K562 (cell line): Measurements from ENCODE around the gene ANO10. TPM values are rescaled to one million over a fixed set of nuclear protein-coding genes. Genes with fewer than 3 reads are reported as not detected.

Experiments
- ATAC-seq: fragments of 200-7000 bp; cut with Tn5 transposase; 3 replicates; pipeline ENCODE4 v1.9.1; 2020; ENCODE audit warnings: moderate library complexity
- BruUV-seq: library from RNA; stranded (reverse); fragments of 400-500 nt; replicated peaks from 2 replicates; lab custom pipeline; 2021; lab: Mats Ljungman, UMichigan
- CTCF ChIA-PET: fragments of 300-600 bp; formaldehyde crosslinking; extraction: SDS; loops from one replicate; lab custom pipeline; 2021; ENCODE audit warnings: low intra/inter-chr PET ratio; lab: Yijun Ruan, JAX
- POLR2A ChIA-PET: fragments of 300-600, 350-650 bp; sonication (Branson Sonifier 250); formaldehyde crosslinking; extraction: SDS; loops from one replicate; lab custom pipeline; 2021; ENCODE audit warnings: antibody characterized with exemption, inconsistent platforms; lab: Yijun Ruan, JAX
- DNase-seq, 4 experiments: peaks; one replicate each; pipeline versions ENCODE4 v3.0.0 to v3.0.0-alpha.2; 2011 to 2018; ENCODE audit warnings: low spot score in 3 of 4, mixed read lengths in 3 of 4; ENCODE audit errors: extremely low read depth in 1 of 4
- FAIRE-seq: peaks from 2 replicates; lab custom pipeline; 2011; peaks lifted over from hg19 to GRCh38; lab: Jason Lieb, UNC
- H2AFZ ChIP-seq: 2 replicates; pipeline ENCODE4 v1.6.0; 2011; ENCODE audit warnings: low read depth, low read length, control low read depth, inconsistent platforms
- H3K27ac ChIP-seq: fragments of 200-600 bp; 3 replicates; pipeline ENCODE4 v1.8.0; 2011; ENCODE audit warnings: low read depth, mild to moderate bottlenecking, control low read depth, inconsistent platforms, low read length, moderate library complexity, mixed read lengths; ENCODE audit errors: extremely low read depth
- H3K27me3 ChIP-seq, 2 experiments: fragments of 300-600 bp in 1 of 2; 2 replicates in 1 of 2; 3 replicates in 1 of 2; pipeline versions ENCODE4 v1.6.0 to v1.8.0; 2011; ENCODE audit warnings: inconsistent platforms in 2 of 2, low read length in 2 of 2, mild to moderate bottlenecking in 1 of 2, mixed read lengths in 1 of 2, moderate library complexity in 1 of 2; ENCODE audit not compliant: control insufficient read depth in 2 of 2, insufficient read depth in 2 of 2
- H3K36me3 ChIP-seq: fragments of 300-600 bp; 3 replicates; pipeline ENCODE4 v1.8.0; 2011; ENCODE audit warnings: mild to moderate bottlenecking, low read length, inconsistent platforms; ENCODE audit not compliant: control insufficient read depth, insufficient read depth
- H3K4me1 ChIP-seq, 2 experiments: fragments of 200-600 bp in 1 of 2; replicated peaks in 1 of 2; 2 replicates in 1 of 2; 3 replicates in 1 of 2; pipeline versions ENCODE4 v1.5.1 to v1.8.0; 2011; ENCODE audit warnings: inconsistent platforms in 2 of 2, low read length in 2 of 2, mild to moderate bottlenecking in 1 of 2, mixed read lengths in 1 of 2, moderate library complexity in 1 of 2; ENCODE audit not compliant: control insufficient read depth in 2 of 2, insufficient read depth in 2 of 2
- H3K4me2 ChIP-seq: 2 replicates; pipeline ENCODE4 v1.6.1; 2011; ENCODE audit warnings: low read length, control low read depth, inconsistent platforms, mixed read lengths; ENCODE audit not compliant: insufficient read depth
- H3K4me3 ChIP-seq: fragments of 200-600 bp; sonication (generic), shearing (Covaris generic); 2 replicates; pipeline ENCODE4 v1.5.1; 2016; ENCODE audit warnings: control low read depth, inconsistent platforms
- H3K79me2 ChIP-seq: fragments of 200-600 bp; 3 replicates; pipeline ENCODE4 v1.8.0; 2011; ENCODE audit warnings: low read length, inconsistent platforms; ENCODE audit not compliant: control insufficient read depth, insufficient read depth
- H3K9ac ChIP-seq, 2 experiments: 2 replicates each; pipeline versions ENCODE4 v1.6.0 to v1.6.1; 2011; ENCODE audit warnings: low read depth in 2 of 2, low read length in 2 of 2, control low read depth in 1 of 2, inconsistent platforms in 1 of 2, mild to moderate bottlenecking in 1 of 2, mixed read lengths in 1 of 2; ENCODE audit not compliant: insufficient read depth in 1 of 2
- H3K9me1 ChIP-seq: one replicate; pipeline ENCODE4 v1.6.0; 2011; ENCODE audit warnings: inconsistent platforms, mild to moderate bottlenecking, low read length, moderate library complexity; ENCODE audit not compliant: control insufficient read depth, insufficient read depth
- H3K9me3 ChIP-seq: replicated peaks from 2 replicates; pipeline ENCODE4 v1.5.1; 2011; ENCODE audit warnings: low read depth, low read length, inconsistent platforms; ENCODE audit not compliant: control insufficient read depth, insufficient read depth
- H4K20me1 ChIP-seq: replicated peaks from 2 replicates; pipeline ENCODE4 v1.6.1; 2011; ENCODE audit warnings: low read length, inconsistent platforms, mixed read lengths; ENCODE audit not compliant: control insufficient read depth, insufficient read depth
- ARID3A ChIP-seq: IDR thresholded peaks from 2 replicates; pipeline ENCODE4 v1.6.1; 2012; ENCODE audit warnings: low read depth, low read length, improper control_type of control experiment, borderline replicate concordance
- CBX5 ChIP-seq: IDR thresholded peaks from 2 replicates; pipeline ENCODE4 v1.6.1; 2014; ENCODE audit warnings: low read depth, borderline replicate concordance
- GTF3C2 ChIP-seq: IDR thresholded peaks from 3 replicates; pipeline ENCODE4 v1.6.1; 2011; ENCODE audit warnings: borderline replicate concordance, mild to moderate bottlenecking, moderate library complexity; ENCODE audit not compliant: insufficient read length; ENCODE audit errors: extremely low read depth
- HDAC3 ChIP-seq: fragments of 450-650 bp; IDR thresholded peaks from 2 replicates; pipeline ENCODE4 v1.6.1; 2018; ENCODE audit warnings: borderline replicate concordance, mild to moderate bottlenecking, moderate library complexity; ENCODE audit not compliant: partially characterized antibody
- MBD2 ChIP-seq: sonication (generic); IDR thresholded peaks from 2 replicates; pipeline ENCODE4 v1.6.1; 2016; ENCODE audit warnings: low read depth, borderline replicate concordance
- NONO ChIP-seq, 2 experiments: fragments of 200-400 bp in 1 of 2; fragments of 450-650 bp in 1 of 2; formaldehyde crosslinking in 1 of 2; IDR thresholded peaks; 2 replicates each; pipeline ENCODE4 v1.6.1; 2017; ENCODE audit warnings: low read depth in 2 of 2, mild to moderate bottlenecking in 2 of 2, moderate library complexity in 2 of 2, low read length in 1 of 2
- NRF1 ChIP-seq, 2 experiments: fragments of 450-650 bp; IDR thresholded peaks in 1 of 2; conservative IDR thresholded peaks in 1 of 2; 2 replicates each; pipeline ENCODE4 v1.6.1; 2014; ENCODE audit warnings: mild to moderate bottlenecking in 2 of 2
- SIN3A ChIP-seq, 2 experiments: fragments of 150-350 bp in 1 of 2; IDR thresholded peaks; 2 replicates each; pipeline ENCODE4 v1.6.1; 2011 to 2016; ENCODE audit warnings: borderline replicate concordance in 2 of 2, low read depth in 2 of 2, low read length in 2 of 2, mild to moderate bottlenecking in 2 of 2, moderate library complexity in 2 of 2; ENCODE audit not compliant: control insufficient read depth in 1 of 2
- ZFP30 ChIP-seq: fragments of 250-450 bp; sonication (Bioruptor Pico); IDR thresholded peaks from 2 replicates; pipeline ENCODE4 v1.8.0; 2022; ENCODE audit warnings: moderate library complexity, mild to moderate bottlenecking, inconsistent platforms, borderline replicate concordance
- WGBS: fragments of 100-300 bp; shearing (Covaris generic); methylation state at CpG from one replicate; pipeline ENCODE4 v1.1.6; 2016; ENCODE audit warnings: low coverage, mixed read lengths; ENCODE audit not compliant: insufficient coverage; ENCODE audit errors: missing lambda C conversion rate; 5-methylcytosine and 5-hydroxymethylcytosine counted together
- in situ Hi-C: fragments of 300-500 bp; cut with MboI; formaldehyde crosslinking; loops from 4 replicates; pipeline ENCODE4 v1.15.0; 2018; ENCODE audit warnings: inconsistent platforms, mixed read lengths
- intact Hi-C: fragments of 100-400 bp; cut with micrococcal nuclease; formaldehyde crosslinking; loops from 2 replicates; pipeline ENCODE4 v1.14.2; 2022
- polyA plus RNA-seq, 8 experiments: library from polyadenylated mRNA; depleted of rRNA in 4 of 8; stranded (reverse) in 5 of 8; unstranded in 3 of 8; fragments of >200 nt; fragmentation: Nextera tagmentation in 2 of 8; fragmentation: Illumina TruSeq in 1 of 8; extraction: Ambion mirVana in 2 of 8; extraction: Trizol in 1 of 8; gene quantifications; 2 replicates each; pipeline versions ENCODE4 v1.2.1 to v1.2.3, GENCODE V29; 2011 to 2014; ENCODE audit warnings: inconsistent platforms in 1 of 8, missing spikeins in 1 of 8
- total RNA-seq, 7 experiments: library from RNA; depleted of rRNA in 6 of 7; stranded (reverse); fragments of >200 nt in 6 of 7; fragmentation: Illumina TruSeq in 2 of 7; extraction: Trizol in 2 of 7; gene quantifications; 2 replicates each; pipeline versions ENCODE4 v1.2.1 to v1.2.3, GENCODE V29; 2011 to 2021; ENCODE audit warnings: low replicate concordance in 1 of 7

The ANO10 gene
- total and polyA plus RNA-seq, 9 of the 15 experiments (the other 6 are each of a cell fraction or from before 2014, with no cell fraction given) = 6.4 to 46.0 (median 32.3) TPM

GRCh38 chr3:43413676-43414368 lies 208.0 kb downstream of the ANO10 start:
- no peaks in the 10 kb centered on the region for H3K36me3 ChIP-seq
- H3K9me1 ChIP-seq = no peaks in the 10 kb centered on the region
- H2AFZ ChIP-seq = no peak overlapping the region
- H3K79me2 ChIP-seq = no peaks in the 10 kb centered on the region
- H3K4me2 ChIP-seq = no peak overlapping the region
- TF ChIP-seq MBD2 = no peak
- no peak for TF ChIP-seq ARID3A
- TF ChIP-seq CBX5 = no peak
- TF ChIP-seq NONO (IDR thresholded peaks at IDR 0.05; ENCODE audit: low read depth in 2 of 2, low read length in 1 of 2) = no peak
- no peak for TF ChIP-seq SIN3A (IDR thresholded peaks at IDR 0.05; ENCODE audit: borderline replicate concordance in 2 of 2, control insufficient read depth in 1 of 2, low read depth in 2 of 2, low read length in 2 of 2)
- no peak for TF ChIP-seq NRF1 (conservative IDR thresholded peaks at IDR 0.05 in 1 of 2, IDR thresholded peaks at IDR 0.05 in 1 of 2)
- no peak for TF ChIP-seq GTF3C2
- TF ChIP-seq HDAC3 = no peak
- no peak for TF ChIP-seq ZFP30 (CRISPR knock-in tag)
- intact Hi-C loops (no loop called here), in situ Hi-C loops (no loop called here)
- no peaks in the 10 kb centered on the region for H4K20me1 ChIP-seq
- no TSS peak for BruUV-seq
- no peak overlapping the region for H3K27ac ChIP-seq
- WGBS = 49% methylated on average over 7 of the region's 7 CpGs
- DNase-seq (no peak), ATAC-seq (no peak), FAIRE-seq (no peak)
- POLR2A ChIA-PET = no interaction called here
- CTCF ChIA-PET = no interaction called here
- no peaks in the 10 kb centered on the region for H3K9me3 ChIP-seq
- H3K4me3 ChIP-seq = no peak overlapping the region
- H3K9ac ChIP-seq = no peak overlapping the region; a peak in 1 of 4 replicates
- no peaks in the 10 kb centered on the region for H3K4me1 ChIP-seq
- no peaks in the 10 kb centered on the region for H3K27me3 ChIP-seq
